Cortex of kidney (tissue), 1 donor: ENCODE results near the gene SMAD2.
A peak's percentile ranks its signal among the peaks of the same experiment; 100 is the strongest.

Experiments
- DNase-seq: peaks from one replicate; lab custom pipeline; 2025; lab: John Stamatoyannopoulos, UW

SMAD2 gene

DNA sequence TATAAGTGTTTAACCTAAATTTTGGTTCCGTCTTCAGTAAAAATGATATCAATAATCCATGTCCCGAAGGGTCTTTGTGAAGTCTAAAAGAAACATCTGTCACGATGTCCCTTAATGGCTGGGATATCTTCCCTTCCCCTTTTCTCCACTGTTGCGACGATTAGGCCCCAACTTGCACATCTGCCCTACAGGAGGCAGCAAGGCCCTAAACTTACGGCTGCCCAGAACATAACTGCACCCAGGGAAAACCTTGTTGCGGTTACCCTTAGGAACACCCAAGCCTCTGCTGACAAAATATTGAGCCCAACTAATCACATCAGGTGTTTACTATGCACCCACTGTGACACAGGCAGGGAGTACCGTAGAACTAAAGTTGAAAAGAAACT is 1.3 kb upstream of the SMAD2 start:
- no peak for DNase-seq

DNA sequence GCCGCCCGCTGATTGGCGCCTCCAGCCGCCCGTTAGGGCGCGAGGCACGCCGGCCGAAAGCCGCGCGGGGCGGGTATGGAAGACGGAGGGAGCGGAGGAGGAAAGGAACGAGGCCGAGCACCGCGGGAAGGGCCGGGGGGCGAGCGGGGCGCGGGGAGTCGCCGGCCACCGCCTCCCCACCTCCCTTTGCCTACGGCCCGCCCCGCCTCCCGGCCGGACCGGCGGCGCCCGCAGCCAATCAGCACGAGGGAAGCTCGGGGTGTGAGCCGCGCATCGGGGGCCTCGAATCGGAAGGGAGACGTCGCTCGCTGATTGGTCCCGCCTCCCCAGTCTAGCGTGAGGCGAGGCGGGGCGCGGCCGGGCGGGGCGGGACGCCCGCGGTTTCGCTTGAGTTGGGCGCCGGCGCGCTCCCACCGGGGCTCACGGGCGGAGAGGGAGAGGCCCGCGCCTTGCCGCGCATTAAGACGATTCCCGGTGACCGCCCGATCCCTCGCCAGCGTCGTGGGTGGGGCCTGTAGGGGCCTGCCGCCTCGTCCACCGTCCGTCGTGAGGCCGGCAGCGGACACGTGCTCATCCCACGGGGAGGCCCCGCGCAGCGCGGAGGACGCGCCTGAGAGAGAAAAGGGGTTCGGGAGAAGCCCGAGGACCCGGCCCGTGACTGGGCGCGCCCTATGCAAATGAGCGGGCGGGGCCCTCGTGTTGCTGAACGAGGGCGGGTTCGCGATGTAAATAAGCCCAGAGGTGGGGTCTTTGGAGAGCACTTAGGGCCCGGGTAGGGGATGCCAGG is 665 bp upstream of the SMAD2 start:
- peak; percentile 30 for DNase-seq

DNA sequence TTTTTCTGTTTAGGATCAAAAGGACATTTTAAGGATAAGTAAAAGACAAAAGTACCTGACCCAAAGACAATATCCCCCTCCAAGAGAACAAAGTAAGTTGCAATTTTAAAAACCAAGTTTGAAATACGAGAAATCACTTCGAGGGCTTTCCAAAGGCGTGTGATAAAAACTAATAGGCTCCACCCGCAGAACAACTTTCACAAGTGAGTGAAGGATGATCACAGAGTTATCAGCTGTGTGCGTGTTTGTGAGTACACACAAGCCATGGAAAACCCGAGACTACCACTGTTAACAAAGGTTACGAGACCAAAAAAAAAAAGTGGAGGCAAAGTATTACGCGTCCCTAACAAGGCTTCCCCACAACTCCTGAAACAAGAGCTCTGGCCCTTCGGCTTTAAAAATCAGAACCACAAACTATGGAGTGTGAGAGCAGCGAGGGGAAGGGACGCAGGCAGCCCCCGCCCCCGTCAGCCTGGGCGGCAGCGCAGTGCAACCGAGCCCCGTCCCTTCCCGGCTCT is 719 bp downstream of the SMAD2 start:
- no peak for DNase-seq

DNA sequence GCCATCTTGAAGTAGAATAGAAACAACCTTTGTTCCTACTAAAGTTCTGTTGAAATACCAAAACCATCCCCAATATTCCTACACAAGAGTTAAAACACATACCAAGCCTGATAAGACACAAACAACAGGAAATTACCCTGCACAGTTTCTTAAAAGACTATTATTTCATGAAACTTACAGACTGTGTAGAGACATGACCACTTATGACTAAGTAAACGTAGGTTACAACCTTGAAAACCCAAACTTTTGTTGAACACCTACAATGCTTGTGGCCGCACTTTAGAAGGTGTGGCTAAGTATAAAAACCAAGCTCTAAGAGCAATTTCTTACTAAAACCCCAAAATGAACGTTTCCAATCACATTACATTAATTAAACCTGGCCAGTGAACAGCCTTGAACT is 2.0 kb downstream of the SMAD2 start:
- DNase-seq, result no peak

DNA sequence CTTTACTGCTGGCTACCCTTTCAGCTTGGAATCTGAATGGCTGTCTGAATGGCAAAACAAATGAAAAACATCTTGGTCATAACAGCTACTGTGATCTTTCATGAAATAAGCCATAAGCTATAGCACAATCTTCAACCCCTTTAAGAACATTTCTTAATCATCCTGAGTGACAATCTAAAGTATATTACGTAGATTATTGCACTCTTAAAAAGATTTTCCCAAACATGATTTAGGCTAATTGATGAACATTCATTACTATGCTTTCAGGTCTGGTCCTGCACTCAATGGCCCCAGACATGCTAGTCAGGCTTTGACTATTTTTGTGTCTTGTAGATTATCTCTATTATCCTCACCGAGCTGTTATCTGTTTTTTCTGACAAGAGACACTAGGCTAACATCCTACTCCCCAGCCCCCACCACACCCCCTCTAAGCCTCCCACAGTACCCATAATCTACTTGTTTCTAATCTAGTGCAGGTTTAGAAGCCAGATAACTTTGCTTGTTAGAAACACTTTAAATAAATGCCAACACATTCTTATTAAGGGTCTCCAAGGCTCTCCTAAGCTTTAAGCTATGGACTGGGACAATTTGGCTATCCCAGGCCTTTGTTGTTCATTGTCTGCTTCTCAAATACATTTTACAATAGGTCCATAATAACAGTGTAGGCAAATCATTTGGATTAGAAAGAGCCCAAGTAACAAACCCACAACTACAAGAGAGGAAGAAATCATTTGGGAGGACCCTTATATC is 4.2 kb downstream of the SMAD2 start:
- no peak for DNase-seq

DNA sequence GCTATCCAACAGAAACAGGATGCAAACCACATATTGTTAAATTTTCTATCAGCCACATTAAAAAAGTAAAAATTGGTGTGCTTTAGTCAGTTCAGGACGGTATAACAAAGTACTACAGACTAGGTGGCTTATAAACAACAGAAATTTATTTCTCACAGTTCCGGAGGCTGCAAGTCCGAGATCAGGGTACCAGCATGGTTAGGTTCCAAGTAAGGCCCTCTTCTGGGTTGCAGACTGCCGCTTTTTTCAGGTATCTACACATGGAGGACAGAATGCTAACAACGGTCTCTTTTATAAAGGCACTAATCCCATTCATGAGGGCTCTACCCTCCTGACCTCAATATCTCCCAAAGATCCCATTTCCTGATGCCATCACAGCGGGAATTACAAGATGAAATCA is 10.5 kb downstream of the SMAD2 start:
- DNase-seq, result no peak

DNA sequence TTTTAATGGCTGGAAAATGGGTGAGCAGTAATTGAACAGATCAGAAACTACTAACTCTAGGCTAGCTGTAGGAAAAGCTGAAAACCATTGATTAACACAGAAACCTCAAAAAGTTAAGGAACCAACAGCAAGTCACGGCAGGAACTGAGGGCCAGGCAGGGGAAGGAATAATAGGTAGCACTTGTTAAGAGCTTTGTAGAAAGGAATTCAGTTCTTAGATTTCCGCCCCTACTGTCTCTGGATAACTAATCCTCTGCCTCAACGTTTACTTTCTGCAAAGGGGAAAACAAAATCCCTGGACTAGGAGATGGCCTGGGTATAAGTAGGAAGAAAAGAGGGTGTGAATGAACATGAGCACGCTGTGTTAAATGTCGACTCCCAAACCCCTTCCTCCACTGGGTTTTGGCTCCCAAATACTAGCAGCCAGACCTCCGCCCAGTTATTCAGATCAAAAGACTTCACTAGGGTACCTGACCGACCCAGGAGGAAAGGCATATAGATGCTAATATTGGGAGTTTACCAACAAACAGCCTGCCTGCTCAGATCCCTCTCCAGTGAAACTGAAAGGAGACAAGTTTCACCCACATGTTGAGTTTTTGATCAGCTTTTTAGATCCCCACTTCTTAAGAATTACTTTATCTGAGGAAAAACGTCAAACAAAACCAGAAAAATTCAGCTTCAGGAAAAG is 12.4 kb downstream of the SMAD2 start:
- no peak for DNase-seq

DNA sequence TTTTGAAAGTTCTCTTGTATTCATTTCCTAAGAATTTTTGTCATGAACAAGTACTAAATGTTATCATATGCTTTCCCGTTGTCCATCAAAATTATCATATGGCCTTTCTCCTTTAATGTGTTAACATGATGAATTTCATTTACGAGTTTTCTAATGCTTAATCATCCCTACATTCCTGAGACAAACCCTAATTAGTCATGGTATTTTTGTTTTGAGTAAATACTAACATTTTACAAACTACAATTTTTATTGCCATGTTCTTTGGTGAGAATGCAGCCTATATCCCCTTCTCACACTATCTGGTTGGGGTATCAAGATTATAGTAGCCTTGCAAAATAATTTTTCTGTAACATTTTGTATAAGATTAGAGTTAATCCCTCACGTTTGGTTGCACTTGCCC is 14.5 kb downstream of the SMAD2 start:
- no peak for DNase-seq

DNA sequence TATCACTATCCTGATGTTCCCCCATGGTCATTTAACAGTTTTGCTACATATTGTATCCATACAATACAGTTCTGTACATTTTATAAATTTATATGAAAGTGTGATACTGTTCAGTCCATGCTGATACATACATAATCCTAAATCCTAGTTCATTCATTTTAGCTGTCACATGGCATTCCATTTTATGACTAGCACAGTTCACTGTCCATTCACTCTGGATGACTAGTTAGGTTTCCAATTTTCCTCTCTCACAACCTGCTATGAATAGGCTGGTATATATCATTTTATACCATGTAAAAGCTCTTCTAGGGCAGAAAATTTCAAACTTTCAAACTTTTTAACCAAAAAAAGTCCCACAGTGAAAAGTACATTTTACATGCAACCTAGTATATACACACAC is 15.2 kb downstream of the SMAD2 start:
- DNase-seq, result no peak

DNA sequence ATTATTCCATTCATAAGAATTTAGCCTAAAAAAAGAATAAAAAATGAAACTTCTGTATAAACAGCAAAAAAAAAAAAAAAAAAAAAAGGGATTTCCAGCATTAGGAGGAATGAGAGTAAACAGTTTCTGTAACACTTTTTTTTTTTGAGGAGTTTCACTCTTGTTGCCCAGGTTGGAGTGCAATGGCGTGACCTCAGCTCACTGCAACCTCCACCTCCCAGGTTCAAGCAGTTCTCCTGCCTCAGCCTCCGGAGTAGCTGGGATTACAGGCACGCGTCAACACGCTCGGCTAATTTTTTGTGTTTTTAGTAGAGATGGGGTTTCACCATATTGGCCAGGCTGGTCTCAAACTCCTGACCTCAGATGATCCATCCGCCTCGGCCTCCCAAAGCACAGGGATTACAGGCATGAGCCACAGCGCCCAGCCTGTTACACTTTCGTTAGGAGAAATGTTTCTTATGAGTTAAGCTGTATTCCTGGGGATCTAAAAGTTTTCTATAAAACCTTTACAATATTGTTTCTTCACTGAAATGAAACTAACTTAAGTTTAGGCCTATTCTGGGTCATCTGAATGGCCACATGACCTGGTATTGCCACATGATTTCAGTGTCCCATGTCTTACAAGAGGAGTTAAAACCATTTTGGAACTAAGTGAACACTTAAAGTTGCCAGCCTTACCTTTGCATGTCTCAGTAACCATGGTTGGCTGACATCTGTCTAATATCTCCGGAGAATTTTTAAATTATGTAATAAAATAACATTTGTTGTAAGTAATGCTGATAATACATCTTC is 17.5 kb downstream of the SMAD2 start:
- no peak for DNase-seq

GRCh38 chr18:47912343-47912742 is 18.1 kb downstream of the SMAD2 start:
- DNase-seq, result no peak

- no peak for DNase-seq
Observed at GRCh38 chr18:47911877-47912276, 18.6 kb downstream of the SMAD2 start.

- no peak for DNase-seq
Observed at GRCh38 chr18:47909484-47909883, 21.0 kb downstream of the SMAD2 start.

DNA sequence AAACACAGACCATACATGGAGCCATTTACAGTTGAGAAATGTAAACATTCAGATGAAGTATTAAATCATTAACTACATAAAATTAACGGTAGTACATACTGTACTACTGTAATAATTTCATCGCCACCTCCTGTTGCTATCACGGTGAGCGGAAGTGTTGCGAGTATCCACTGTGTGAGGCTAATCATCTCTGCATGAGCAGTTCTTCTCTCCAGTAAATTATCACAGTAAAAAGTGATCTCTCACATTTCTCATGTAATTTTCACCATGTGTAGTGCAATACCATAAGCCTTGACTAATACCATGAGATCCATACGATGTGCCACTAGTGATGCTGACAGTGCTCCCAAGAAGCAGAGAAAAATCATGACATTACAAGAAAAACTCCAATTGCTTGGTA is 21.9 kb downstream of the SMAD2 start:
- DNase-seq, result no peak

GRCh38 chr18:47906408-47906807 is 24.1 kb downstream of the SMAD2 start:
- DNase-seq, result no peak

GRCh38 chr18:47903809-47904208 is 26.6 kb downstream of the SMAD2 start:
- DNase-seq, result no peak

DNA sequence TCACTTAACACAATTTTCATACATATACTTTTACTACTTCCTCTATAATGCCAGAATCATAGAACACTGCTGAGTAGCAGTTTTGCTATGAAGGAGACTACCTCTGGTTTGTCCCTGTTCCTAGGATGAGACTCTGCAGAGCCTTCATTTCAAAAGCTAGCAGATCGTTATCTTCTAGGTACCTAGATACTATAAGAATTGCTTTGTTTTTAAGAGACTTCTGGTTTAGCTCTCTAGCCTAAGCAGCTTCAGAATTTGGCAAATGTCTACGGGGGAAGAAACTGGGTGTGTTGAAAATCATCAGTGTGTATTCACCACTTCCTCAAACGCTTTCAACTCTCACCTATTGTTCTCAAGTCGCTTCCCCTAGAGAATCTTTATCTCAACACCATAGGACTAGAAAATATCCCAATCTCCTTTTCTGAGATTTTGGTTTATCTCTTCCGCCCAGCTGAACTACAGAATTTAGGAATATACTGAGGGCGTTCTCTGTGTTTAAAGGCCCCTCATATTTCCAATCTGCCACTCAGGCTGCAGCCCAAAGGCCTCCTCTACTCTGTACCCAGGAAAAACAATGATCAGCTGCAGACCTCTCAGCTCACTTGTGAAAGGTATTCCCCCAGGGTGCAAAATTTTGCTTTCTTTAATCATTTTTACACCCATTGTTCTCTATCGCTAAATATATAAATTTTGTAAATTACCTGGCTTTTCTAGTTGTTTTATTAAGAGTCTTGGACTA is 28.7 kb downstream of the SMAD2 start:
- DNase-seq, result no peak

DNA sequence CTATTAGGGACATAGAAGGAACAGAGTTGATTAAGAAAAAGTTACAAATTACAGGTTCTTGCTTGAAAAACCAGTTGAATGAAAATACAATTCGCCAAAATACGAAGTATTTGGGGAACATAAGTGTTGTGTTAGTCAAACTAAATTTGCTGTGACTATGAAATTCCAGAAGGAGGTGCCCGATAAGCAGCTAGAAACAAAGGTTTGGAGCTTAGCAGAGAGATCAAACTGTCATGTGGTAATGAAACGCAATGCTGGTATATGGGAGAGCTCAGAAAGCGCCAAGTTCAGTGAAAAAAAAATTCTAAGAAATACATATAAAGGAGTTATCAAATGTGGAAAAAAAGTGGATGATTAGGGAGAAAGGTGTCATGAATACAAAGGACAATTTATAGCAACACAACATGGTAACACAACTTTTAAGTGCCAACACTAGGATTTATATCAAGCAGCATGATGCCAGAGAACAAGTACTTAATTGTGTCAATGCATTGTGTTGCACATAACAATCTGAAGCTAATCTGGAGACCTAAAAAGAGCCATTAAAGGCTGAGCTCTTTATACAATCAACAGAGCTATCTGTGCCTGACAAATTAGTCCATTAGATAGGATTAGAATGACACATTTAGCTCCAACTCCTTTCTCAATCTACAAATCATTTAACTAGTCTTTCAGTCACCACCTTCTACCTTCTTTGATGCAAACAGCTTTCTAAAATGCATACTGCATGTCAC is 31.2 kb downstream of the SMAD2 start:
- DNase-seq, result no peak

GRCh38 chr18:47898696-47899095 is 31.8 kb downstream of the SMAD2 start:
- no peak for DNase-seq

DNA sequence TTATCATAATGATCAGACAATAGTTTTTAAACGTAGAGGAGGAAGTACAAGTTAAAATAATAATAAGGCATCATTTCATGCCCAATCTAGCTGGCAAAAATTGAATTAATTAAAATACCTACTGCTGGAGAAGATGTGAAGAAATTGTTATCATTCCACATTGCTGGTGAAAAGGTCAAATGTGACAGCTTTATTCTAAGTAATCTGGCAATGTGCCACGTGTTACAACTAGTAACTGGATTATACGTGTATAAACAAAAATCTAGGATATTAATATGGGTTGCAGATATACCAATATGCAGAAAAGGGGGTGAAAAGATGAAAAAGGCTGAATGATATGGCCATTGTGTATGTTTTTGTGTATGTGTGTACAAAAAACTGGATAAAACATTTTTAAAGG is 32.4 kb downstream of the SMAD2 start:
- no peak for DNase-seq
